ENCODE measurements around the gene CARNS1.
"Not testable (repeated sequence)": the region's sequence is repeated elsewhere in the genome, so short reads cannot be mapped to it uniquely, and the experiment has no call there.

CARNS1 gene

DNA sequence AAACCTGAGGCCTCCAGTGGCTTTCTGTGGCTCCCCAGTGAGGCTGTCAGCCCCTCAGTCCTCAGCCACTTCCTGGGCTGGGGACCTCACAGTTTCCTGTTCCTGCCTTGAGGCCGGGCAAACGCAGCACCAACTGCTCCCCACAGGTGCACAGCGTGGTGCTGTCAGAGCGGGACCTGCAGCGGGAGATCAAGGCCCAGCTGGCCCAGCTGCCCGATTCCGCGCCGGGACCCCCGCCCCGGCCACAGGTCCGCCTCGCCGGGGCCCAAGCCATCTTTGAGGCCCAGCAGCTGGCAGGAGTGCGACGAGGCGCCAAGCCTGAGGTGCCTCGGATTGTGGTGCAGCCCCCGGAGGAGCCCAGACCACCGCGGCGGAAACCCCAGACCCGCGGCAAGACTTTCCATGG, 6.2 kb upstream of the CARNS1 start:
- no peak for DNase-seq (ENCODE audit: low read depth)

DNA sequence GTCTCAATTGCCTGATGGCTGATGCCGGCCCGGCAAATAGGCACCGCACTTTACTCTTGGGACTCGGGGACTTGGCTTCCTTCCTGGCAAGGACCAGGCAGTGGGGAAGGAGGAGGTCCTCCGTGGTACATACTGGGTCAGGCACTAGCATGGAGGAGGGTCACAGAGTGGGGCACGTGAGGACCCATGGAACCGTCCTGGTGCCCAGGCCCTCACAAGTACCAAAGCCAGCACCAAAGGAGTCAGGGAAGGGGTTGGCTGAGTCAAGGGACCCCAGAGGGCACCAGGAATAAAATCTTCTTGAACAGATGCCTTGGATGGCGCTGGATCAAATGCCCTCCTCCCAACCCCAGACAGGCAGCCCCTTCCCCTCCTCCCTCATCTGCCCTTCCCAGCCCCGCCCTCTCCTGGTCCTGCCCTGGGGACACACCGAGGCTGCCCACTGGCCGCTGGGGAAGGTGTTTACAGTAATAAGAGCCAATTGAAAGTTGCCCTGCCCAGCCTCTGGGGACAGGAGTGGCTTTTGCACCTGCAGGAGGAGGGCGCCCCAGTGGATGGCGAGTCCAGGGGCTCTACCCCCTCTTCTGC, 5.6 kb upstream of the CARNS1 start:
- no peak for DNase-seq (ENCODE audit: low read depth)

DNA sequence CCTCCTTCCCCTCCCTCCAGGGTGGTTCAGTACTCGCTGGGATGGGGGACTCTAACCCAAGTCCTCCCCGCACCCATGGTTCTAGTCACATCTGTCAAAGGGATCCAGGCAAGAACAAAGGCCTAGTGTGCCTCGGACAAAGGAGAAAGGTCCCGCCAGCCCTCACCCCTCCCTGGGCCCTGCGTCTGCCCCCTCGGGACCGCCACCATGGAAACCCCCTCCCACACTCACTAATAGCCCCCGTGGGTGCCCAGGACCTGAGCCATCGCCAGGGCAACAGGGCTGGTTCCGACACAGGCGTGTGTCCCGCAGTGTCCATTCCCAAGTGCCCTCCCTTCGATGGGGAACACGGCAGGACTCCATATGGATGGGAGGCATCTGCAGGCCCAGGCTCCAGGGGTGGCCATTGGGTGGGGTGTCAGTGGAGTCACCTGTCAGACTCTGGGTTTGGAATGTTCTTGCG, 5.1 kb upstream of the CARNS1 start:
- DNase-seq (ENCODE audit: low read depth), result no peak

DNA sequence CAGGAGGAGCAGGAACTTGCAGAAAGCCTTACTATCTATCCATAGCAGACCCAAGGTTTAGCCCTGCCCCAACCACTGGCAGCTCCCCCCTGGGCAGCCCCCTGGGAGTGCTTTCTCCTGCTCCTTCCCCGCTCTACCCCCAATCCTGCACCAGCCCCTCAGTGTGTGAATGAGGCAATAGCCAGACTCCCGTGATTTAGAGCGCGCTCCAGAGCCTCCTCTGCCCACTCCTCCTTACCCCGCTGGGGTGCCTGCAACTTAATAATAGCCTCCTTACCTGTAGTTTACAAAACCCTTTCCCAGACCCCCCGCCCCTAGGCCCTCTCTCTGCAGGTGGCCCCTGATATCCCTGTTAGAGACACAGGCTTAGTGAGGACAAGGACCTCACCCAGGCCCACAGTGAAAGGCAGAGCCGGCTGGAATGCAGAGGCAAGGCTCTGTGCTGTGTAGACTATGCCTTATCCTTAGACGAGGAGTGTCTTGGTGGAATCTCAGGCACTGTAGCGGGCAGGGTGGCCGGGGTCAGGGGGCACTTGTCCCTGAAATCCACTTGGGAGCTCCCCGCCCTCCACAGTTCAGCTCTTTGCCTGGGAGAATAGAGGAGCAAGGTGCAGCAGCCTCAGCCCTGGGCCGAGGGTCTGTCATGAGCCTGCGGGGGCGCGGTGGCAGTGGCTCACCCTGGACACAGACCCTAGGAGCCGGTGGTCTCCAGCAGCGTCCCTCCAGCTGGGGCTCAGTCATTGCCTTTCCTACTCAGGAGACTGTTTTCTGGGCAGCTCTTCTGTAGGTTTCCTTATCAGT, 4.3 kb upstream of the CARNS1 start:
- no peak for DNase-seq (ENCODE audit: low read depth)

DNA sequence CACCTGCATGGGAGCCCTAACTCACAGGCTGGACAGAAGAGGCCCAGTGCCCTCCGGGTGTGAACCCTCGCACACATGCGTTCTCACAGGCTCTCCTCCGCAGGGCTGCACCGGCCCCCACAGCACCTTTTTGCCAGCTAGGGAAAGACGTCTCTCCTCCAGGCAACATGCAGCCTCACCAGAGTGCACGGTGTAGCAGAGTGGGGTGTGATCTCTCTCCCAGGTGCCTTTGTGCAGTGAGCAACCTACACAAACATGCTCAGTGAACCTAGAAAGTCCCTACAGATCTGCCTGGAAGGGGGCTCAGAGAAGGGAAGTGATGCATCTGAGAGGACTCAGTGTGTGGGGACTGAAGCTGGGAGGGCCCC, 3.7 kb upstream of the CARNS1 start:
- no peak for DNase-seq (ENCODE audit: low read depth)

DNA sequence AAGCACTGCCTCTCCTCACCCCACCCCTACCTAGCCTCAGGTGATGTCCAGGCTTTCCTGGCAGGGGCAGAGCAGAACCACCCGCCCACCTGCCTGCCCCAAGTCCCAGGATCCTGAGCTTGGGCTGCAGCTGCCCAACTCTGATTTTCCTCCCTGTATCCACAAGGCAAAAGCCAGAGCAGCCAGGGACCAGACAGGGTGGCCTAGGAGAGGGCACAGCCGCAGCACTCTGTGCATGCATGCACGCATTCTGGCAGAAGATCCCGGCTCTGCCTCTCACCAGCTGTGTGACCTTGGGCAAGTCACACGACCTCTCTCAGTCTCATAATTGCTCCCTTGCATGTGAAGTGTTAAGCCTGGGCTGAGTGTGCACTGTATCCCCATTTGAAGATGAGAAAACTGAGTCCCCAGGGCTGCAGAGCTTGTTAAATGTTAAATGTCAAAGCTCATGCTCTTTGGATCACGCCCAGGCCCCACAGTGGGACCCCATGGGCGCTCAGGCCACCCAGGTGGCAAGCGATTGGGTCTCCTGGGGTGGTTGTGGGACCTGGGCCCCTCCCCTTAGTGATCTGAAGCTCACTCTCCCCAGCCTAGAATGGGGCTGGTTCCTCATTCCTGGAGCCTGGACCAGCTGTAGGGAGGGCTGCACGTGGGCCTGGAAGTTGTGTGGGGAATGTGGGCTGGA, 2.8 kb upstream of the CARNS1 start:
- no peak for DNase-seq (ENCODE audit: low read depth)

DNA sequence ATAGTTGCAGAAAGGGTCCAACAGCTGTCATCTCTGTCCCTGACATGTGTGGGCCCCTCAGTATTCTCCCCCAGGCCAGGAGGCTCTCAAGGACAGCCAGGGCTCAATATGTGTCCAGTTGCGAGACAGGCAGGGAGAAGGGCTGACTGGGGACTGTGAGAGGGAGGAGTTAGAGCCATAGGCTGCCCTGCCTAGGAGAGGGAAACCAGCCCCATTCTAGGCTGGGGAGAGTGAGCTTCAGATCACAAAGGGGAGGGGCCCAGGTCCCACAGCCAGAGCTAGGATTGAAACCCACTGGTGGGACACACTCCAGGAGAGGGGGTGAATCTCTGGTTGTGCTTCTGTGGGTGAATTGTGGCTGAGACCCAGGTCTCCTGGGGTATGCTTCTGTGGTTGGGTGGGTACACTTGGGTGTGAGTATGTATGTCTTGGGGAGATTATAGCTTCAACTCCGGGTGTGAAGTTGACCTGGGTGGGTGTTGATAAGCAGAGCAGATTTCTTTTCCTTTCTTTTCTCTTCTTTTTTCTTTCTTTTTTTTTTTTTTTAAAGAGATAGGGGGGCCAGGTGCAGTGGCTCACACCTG, 2.1 kb upstream of the CARNS1 start:
- DNase-seq (ENCODE audit: low read depth), result no peak

DNA sequence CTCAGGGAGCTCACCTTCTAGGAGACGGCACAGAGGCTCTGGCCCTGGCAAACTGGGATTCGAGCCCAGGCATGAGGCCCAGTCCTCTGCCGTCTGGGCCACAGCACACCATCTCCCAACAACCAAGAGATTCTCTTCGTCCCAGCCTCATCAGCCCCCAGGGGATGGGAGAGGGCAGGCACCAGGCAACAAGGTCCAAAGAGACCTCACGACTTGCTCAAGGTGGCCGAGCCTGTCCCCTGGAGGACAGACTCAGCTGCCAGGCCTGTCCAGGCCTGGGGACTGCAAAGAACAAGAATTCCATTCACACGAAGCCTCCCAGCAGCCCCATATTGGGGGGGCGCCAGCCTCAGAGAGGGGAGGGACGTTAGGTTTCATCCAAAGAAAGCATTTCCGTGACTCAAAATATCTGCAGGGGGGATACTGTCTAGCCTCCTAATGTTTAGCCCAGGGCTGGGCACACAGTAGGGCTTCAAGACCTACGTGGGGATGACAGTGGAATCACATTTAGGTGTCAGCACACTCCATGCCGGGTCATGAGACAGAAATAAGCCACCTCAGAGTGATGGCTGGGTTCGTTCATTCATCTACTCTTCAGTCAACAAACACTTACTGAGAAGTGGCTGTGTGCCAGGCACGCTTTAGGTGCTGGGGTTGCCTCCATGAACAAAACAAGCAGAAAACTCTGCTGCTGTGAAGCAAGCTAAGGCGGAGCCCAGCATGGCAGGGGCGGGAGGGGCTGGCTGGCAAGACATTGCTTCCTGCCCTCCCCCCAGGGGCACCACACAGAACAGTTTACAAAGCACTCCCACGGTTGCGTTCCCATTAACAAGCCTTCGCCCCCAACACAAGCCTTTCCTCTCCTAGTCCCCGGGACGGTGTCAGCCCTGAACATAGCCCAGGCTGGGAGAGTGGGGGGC, 1.2 kb downstream of the CARNS1 start:
- no peak for DNase-seq (ENCODE audit: low read depth)

DNA sequence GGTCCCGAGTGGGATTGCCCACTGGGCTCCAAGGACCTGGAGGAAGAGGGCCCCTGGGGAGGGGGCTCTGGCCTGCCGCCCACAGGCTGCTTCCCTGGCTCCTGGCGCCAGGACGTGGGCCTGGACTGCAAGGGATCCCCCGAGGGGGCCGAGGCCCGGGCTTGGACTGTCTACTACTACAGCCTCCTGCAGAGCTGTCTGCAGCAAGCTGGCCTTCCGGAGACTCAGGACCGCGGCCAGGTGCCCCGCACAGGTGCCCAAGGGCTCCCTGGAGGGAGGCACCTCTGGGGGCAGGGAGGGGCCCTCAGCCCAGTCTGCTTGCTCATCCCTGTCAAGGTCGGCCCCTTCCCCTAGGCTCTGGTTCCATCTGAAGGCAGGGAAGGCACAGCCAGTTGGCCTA, 1.9 kb downstream of the CARNS1 start:
- no peak for DNase-seq (ENCODE audit: low read depth)

DNA sequence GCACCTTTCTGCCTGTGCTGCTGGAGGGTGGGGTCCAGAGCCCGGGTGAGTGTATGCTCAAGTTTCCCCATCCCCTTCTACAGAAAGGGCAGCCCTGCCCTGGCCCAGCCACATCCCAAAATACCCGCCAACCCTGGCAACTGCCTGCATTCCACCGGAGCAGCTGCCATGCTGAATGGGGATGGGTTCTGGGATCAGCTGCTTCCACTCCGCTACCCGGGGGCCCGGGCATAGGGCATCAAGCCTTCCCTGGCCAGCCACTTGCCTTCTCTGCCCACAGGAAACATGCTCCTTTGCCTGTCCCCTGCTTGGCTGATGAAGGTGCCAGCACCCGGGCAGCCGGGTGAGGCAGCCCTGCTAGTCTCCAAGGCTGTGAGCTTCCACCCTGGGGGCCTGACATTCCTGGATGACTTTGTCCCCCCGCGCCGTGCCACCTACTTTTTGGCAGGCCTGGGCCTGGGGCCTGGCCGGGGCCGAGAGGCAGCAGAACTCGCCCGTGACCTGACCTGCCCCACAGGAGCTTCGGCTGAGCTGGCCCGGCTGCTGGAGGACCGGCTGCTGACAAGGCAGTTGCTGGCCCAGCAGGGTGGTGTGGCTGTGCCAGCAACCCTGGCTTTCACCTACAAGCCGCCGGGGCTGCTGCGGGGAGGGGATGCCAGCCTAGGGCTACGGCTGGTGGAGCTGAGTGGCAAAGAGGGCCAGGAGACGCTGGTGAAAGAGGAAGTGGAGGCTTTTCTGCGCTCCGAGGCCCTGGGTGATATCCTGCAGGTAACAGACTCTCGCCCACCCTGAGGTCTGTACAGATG, 3.2 kb downstream of the CARNS1 start:
- DNase-seq (ENCODE audit: low read depth), result no peak

DNA sequence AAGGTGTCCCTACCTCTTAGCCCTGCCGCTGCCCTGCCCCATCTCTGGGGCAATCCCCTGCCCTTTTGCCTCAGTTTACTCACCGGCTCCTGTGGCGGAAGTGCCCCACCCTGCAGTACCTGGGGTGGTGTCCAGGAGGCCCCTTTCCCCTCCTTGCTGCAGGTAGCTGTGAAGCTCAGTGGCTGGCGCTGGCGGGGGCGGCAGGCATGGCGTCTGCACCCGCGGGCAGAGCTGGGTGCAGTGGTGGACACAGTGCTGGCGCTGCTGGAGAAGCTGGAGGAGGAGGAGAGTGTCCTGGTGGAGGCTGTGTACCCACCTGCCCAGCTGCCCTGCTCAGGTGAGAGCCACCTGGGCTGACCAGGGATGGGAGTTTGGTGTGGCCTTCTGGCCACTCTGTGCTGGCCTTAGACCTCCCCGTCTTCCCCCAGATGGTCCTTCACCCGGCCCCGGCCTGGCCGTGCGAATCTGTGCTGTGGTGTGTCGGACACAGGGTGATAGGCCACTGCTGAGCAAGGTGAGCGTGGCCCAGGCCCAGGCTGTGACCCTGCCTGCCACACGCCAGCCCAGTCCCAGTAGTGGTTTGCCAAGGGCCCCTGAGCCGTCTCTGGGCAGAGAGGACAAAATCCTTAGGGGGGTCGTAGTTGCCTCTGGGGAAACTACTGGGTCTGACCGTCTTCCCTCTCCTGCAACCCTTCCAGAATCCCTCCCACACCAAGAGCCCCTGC, 4.0 kb downstream of the CARNS1 start:
- DNase-seq (ENCODE audit: low read depth), result no peak

DNA sequence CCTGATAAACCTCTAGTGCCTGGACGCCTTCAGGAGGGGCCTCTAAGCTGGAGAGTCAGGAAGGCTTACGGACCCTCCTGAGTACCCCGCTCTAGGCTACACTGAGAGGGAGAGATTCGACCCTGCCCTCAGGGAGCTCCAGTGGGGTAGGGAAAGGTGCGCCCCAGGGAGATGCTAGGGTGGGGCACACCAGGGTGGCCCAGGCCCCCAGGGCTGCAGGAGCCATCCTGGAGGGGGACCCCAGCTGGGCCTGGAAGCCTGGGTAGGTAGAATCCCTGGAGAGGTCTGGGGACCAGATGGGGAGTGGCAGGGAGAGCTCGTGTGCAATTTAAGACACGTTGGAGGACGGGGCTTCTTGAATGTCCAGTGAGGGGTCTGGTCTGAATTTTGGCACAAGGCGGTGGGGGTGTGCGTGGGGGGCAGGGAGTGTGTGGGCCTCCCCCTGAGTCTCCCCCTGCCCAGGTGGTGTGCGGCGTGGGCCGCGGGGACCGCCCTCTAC, 4.7 kb downstream of the CARNS1 start:
- DNase-seq (ENCODE audit: low read depth), result no peak

DNA sequence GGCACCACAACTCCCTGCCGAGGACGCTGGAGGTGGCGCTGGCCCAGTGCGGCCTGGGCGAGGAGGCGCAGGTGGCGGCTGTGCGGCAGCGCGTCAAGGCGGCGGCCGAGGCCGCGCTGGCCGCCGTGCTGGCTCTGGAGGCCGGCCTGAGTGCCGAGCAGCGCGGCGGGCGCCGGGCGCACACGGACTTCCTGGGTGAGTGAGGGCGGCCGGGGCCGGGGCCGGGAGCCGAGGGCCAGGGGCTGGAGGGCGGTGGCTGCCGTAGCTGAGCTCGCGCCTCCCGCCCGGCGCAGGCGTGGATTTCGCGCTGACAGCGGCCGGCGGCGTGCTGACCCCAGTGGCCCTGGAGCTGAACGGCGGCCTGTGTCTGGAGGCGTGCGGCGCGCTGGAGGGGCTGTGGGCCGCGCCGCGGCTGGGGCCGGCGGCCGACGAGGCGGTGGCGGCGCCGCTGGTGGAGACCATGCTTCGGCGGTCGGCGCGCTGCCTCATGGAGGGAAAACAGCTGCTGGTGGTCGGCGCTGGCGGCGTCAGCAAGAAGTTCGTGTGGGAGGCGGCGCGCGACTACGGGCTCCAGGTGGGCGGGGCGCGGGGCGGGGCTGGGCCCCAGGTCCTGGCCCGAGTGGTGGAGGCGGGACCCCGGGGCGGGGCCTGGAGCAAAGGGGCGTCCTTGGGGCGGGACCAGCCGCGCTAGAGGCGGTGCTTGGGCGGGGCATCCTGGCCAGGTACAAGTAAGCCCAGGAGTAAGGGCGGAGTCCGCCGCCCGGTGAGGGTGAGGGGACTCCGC, 5.4 kb downstream of the CARNS1 start:
- DNase-seq (ENCODE audit: low read depth), result peak; percentile 90

DNA sequence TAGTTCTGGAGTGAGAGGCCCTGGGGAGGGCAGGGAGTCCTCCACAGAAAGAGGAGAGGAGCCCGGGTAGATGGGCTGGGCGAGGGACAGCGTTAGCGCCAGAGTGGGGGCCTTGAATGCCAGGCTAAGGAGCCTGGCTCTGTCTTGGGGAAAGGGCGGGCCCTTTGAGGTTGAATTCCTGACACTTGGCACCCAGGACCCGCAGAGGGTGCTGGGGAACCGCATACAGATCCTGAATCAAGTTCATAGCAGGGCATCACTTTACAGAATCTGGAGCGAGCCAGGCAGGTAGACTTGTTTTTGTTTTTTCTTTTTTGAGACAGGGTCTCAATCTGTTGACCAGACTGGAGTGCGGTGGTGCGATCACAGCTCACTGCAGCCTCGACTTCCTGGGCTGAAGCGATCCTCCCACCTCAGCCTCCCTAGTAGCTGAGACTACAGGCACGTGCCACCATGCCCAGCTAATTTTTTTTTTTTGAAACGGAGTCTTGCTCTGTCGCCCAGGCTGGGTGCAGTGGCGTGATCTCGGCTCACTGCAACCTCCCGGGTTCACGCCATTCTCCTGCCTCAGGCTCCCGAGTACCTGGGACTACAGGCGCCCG, 6.1 kb downstream of the CARNS1 start:
- no peak for DNase-seq (ENCODE audit: low read depth)

DNA sequence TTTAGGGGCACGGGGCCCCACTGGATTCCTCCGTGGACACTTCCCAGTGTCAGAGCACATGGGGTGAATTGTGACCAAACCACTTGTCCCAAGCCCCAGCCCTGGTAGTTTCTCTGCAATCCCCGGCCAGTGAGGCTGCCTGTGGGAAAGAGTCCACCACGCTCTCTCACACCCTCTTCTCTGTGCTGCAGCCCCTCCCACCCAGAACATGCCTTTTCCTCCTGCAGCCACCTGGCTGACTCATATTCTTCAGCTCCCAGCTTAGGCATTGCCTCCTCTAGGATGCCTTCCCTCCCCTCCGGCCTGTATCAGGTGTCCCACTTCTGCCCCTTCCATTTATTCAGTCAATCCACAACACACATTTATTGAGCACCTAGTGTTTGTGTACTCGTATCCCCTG, 7.4 kb downstream of the CARNS1 start:
- DNase-seq (ENCODE audit: low read depth), result no peak

DNA sequence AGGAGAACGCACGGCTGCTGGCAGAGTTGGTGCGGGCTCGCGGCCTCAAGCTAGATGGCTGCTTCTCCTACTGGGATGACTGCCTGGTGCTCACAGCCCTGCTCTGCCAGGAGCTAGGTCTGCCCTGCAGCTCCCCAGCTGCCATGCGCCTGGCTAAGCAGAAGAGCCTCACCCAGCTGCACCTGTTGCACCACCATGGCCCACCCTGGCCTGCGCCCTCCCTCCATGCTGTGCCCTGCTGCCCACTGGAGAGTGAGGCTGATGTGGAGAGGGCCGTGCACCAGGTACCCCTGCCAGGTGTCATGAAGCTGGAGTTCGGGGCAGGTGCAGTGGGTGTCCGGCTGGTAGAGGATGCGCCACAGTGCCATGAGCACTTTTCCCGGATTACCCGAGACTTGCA, 8.0 kb downstream of the CARNS1 start:
- DNase-seq (ENCODE audit: low read depth), result no peak

DNA sequence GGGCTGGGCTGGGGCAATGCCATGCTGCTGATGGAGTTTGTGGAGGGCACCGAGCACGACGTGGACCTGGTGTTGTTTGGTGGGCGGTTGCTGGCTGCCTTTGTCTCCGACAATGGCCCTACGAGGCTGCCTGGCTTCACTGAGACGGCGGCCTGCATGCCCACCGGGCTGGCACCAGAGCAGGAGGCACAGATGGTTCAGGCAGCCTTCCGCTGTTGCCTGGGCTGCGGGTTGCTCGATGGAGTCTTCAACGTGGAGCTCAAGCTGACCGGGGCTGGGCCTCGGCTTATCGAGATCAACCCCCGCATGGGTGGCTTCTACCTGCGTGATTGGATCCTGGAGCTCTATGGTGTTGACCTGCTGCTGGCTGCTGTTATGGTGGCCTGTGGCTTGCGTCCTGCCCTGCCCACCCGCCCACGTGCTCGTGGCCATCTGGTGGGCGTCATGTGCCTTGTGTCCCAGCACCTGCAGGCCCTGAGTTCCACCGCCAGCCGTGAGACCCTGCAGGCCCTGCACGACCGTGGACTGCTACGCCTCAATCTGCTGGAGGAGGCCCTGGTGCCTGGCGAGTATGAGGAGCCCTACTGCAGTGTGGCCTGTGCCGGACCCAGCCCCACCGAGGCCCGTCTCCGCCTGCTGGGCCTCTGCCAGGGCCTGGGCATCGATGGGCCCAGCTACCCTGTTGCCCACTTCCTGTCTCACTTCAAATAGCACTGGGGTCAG, 8.6 kb downstream of the CARNS1 start:
- DNase-seq (ENCODE audit: low read depth), result no peak

DNA sequence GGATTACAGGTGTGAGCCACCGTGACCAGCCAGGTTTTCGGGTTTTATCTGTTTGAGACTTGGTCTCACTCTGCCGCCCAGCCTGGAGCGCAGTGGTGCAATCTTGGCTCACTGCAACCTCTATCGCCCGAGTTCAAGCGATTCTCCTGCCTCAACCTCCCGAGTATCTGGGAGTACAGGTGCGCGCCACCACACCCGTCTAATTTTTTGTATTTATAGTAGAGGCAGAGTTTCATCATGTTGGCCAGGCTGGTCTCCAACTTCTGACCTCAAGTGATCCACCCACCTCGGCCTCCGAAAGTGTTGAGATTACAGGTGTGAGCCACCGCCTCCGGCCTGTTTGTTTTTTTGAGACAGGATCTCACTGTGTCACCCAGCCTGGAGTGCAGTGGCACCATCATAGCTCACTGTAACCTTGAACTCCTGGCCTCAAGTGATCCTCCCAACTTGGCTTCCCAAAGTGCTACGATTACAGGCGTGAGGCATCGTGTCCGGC, 11.9 kb downstream of the CARNS1 start:
- not testable (repeated sequence) for DNase-seq (ENCODE audit: low read depth)
